Endothelial cell of umbilical vein (primary cell): ENCODE results near the gene DDX3X. TPM values are rescaled to one million over a fixed set of nuclear protein-coding genes. Genes with fewer than 3 reads are reported as not detected.
"Not testable (repeated sequence)": the region's sequence is repeated elsewhere in the genome, so short reads cannot be mapped to it uniquely, and the experiment has no call there.

Experiments used
- BruUV-seq: library from RNA; stranded (reverse); fragments of 400-500 nt; replicated peaks from 2 replicates; lab custom pipeline; 2021; lab: Mats Ljungman, UMichigan
- CTCF ChIA-PET: fragments of 300-600, 350-600 bp; sonication (Branson Sonifier 250); formaldehyde crosslinking; loops from one replicate; lab custom pipeline; 2021; ENCODE audit warnings: antibody characterized with exemption, inconsistent platforms; lab: Charles Lee
- POLR2A ChIA-PET: fragments of 300-600, 350-600 bp; sonication (Branson Sonifier 250); formaldehyde crosslinking; loops from one replicate; lab custom pipeline; 2021; ENCODE audit warnings: antibody characterized with exemption, inconsistent platforms; lab: Charles Lee
- DNase-seq: peaks from one replicate; pipeline ENCODE4 v3.0.0-alpha.2; 2011; ENCODE audit warnings: low read depth, low spot score
- FAIRE-seq: peaks from 2 replicates; lab custom pipeline; 2011; peaks lifted over from hg19 to GRCh38; lab: Jason Lieb, UNC
- H2AFZ ChIP-seq: 2 replicates; pipeline ENCODE4 v1.6.0; 2012; ENCODE audit warnings: low read depth, low read length, control low read depth, inconsistent platforms
- H3K27ac ChIP-seq: 2 replicates; pipeline ENCODE4 v1.5.1; 2011; ENCODE audit warnings: low read depth, mild to moderate bottlenecking, control low read depth, low read length, moderate library complexity; ENCODE audit not compliant: insufficient read depth
- H3K27me3 ChIP-seq, 2 experiments: 2 replicates each; pipeline versions ENCODE4 v1.6.0 to v1.6.1; 2011; ENCODE audit warnings: low read length in 2 of 2, mixed read lengths in 1 of 2; ENCODE audit not compliant: control insufficient read depth in 2 of 2, insufficient read depth in 2 of 2
- H3K36me3 ChIP-seq, 2 experiments: 2 replicates in 1 of 2; 3 replicates in 1 of 2; pipeline ENCODE4 v1.5.1; 2011; ENCODE audit warnings: low read length in 2 of 2, mild to moderate bottlenecking in 1 of 2, moderate library complexity in 1 of 2; ENCODE audit not compliant: control insufficient read depth in 2 of 2, insufficient read depth in 2 of 2; ENCODE audit errors: extremely low read depth in 1 of 2
- H3K4me1 ChIP-seq: 3 replicates; pipeline ENCODE4 v1.5.1; 2011; ENCODE audit warnings: mild to moderate bottlenecking, low read length; ENCODE audit not compliant: control insufficient read depth, insufficient read depth; ENCODE audit errors: extremely low read depth
- H3K4me2 ChIP-seq: 2 replicates; pipeline ENCODE4 v1.6.1; 2011; ENCODE audit warnings: low read length, control low read depth, mixed read lengths; ENCODE audit not compliant: insufficient read depth
- H3K4me3 ChIP-seq, 3 experiments: fragments of 200-600 bp in 1 of 3; sonication (generic), shearing (Covaris generic) in 1 of 3; replicated peaks in 1 of 3; 2 replicates each; pipeline ENCODE4 v1.5.1; 2011 to 2016; ENCODE audit warnings: control low read depth in 3 of 3, low read length in 3 of 3, mild to moderate bottlenecking in 2 of 3, inconsistent platforms in 1 of 3, low read depth in 1 of 3, moderate library complexity in 1 of 3; ENCODE audit not compliant: insufficient read depth in 1 of 3
- H3K79me2 ChIP-seq: 2 replicates; pipeline ENCODE4 v1.6.0; 2012; ENCODE audit warnings: low read length, inconsistent platforms; ENCODE audit not compliant: control insufficient read depth, insufficient read depth
- H3K9ac ChIP-seq: replicated peaks from 2 replicates; pipeline ENCODE3; 2011; ENCODE audit warnings: low read length, control low read depth; ENCODE audit not compliant: insufficient read depth; ENCODE audit errors: extremely low read depth
- H3K9me1 ChIP-seq: replicated peaks from 3 replicates; pipeline ENCODE4 v1.6.0; 2011; ENCODE audit warnings: mild to moderate bottlenecking, low read length; ENCODE audit not compliant: control insufficient read depth, insufficient read depth; ENCODE audit errors: extremely low read depth
- H3K9me3 ChIP-seq: replicated peaks from 2 replicates; pipeline ENCODE4 v1.5.1; 2012; ENCODE audit warnings: low read length, inconsistent platforms; ENCODE audit not compliant: control insufficient read depth, insufficient read depth
- H4K20me1 ChIP-seq: replicated peaks from 2 replicates; pipeline ENCODE3; 2011; ENCODE audit warnings: mild to moderate bottlenecking, low read length; ENCODE audit not compliant: control insufficient read depth, insufficient read depth; ENCODE audit errors: extremely low read depth
- EZH2 ChIP-seq: IDR thresholded peaks from 2 replicates; pipeline ENCODE4 v1.6.1; 2012; ENCODE audit warnings: borderline replicate concordance, low read depth, mild to moderate bottlenecking, moderate library complexity, low read length, inconsistent platforms; ENCODE audit not compliant: severe bottlenecking
- GATA2 ChIP-seq: IDR thresholded peaks from 2 replicates; pipeline ENCODE4 v1.7.0; 2011; ENCODE audit warnings: low read depth, mild to moderate bottlenecking, moderate library complexity, mixed read lengths, low read length; ENCODE audit not compliant: insufficient read length, insufficient read depth
- JUN ChIP-seq: IDR thresholded peaks from 2 replicates; pipeline ENCODE4 v1.6.1; 2011; ENCODE audit warnings: borderline replicate concordance, low read depth; ENCODE audit not compliant: insufficient read length, insufficient read depth
- MYC ChIP-seq: IDR thresholded peaks from one replicate; pipeline ENCODE4 v1.6.1; 2011; ENCODE audit warnings: mild to moderate bottlenecking, low read depth, low read length
- POLR2A ChIP-seq: IDR thresholded peaks from 2 replicates; pipeline ENCODE4 v1.6.1; 2012; ENCODE audit warnings: low read depth, mild to moderate bottlenecking, control low read depth, low read length
- POLR2AphosphoS5 ChIP-seq: IDR thresholded peaks from 2 replicates; pipeline ENCODE4 v1.6.1; 2012; ENCODE audit warnings: low read depth, mild to moderate bottlenecking, control low read depth, low read length, moderate library complexity; ENCODE audit not compliant: insufficient read depth
- dilution Hi-C: fragments of 300-500 bp; cut with MboI; formaldehyde crosslinking; loops from one replicate; pipeline ENCODE4 v1.15.0; 2019; ENCODE audit warnings: low sequenced_read_pairs; ENCODE audit not compliant: extremely low pct_ligation_motif_present
- intact Hi-C: fragments of 100-400 bp; cut with micrococcal nuclease; formaldehyde crosslinking; loops from one replicate; pipeline ENCODE4 v1.10.0; 2022
- polyA plus RNA-seq, 4 experiments: library from polyadenylated mRNA; depleted of rRNA in 3 of 4; stranded (reverse) in 3 of 4; unstranded in 1 of 4; fragments of >200 nt; gene quantifications; 2 replicates each; pipeline versions ENCODE4 v1.2.1 to v1.2.3, GENCODE V29; 2011 to 2012; ENCODE audit warnings: missing spikeins in 1 of 4
- total RNA-seq: library from RNA; stranded (reverse); gene quantifications from 2 replicates; pipeline ENCODE4 v1.2.3, GENCODE V29; 2021
- TF ChIP-seq, protein P1 (sequence below): IDR thresholded peaks from 2 replicates; pipeline ENCODE4 v1.6.1; 2011; ENCODE audit not compliant: insufficient read depth, insufficient read length
- TF ChIP-seq, protein P2 (sequence below), 2 donors: IDR thresholded peaks; 1 replicate in 1 of 2; 2 replicates in 1 of 2; pipeline ENCODE4 v1.5.1; 2011; ENCODE audit warnings: low read length in 2 of 2, mild to moderate bottlenecking in 2 of 2, moderate library complexity in 2 of 2, control low read depth in 1 of 2, inconsistent platforms in 1 of 2, low read depth in 1 of 2; ENCODE audit not compliant: insufficient read depth in 1 of 2; ENCODE audit errors: extremely low read depth in 1 of 2

The DDX3X gene
- total and polyA plus RNA-seq, 2 donors (not counting 3 experiments of a cell fraction or from before 2014, with no cell fraction given), result 48.5 to 300 TPM

DNA sequence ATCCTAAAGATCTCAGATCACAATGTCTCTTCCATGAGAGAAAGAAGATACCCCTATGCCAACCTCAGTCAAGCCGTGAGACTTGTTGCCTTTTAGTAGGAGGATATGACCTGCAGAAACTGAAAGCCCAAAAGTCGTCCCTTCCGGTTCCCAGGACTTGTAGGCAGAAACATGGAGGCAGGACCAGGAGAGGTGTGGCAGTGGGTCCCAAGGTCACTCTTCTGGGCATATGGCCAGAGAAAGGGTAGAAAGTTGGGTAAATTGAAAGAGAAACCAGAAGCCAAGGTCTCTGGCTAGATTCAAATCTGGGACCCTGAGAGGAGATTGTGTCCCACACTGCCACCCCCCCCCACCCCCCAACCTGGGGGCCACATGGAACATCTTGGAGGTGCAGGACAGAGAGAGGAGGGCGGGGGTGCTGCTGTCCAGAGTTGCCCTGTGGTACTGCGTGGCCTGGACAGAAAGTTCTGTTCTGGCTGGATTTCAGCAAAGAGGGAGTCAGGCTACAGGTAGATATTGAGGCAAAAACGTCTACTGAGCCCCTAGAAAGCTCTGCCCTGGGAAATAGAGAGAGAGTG lies 55.4 kb downstream of the DDX3X start:
- ChIA-PET POLR2A (no interaction called here), CTCF (interaction anchor here (0.9 kb wide), 1 partner anchor 8 kb away, joined by 3 read pairs; no protein-coding TSS in a partner anchor)
- dilution Hi-C loops (no loop called here), intact Hi-C loops (no loop called here)
- Histone ChIP-seq H3K27me3 (no peaks in the 10 kb centered on the region), H3K4me1 (no peaks in the 10 kb centered on the region), H3K36me3 (no peaks in the 10 kb centered on the region), H2AFZ (no peak overlapping the region), H3K4me3 (no peak overlapping the region), H3K9ac (no peak overlapping the region), H3K79me2 (no peaks in the 10 kb centered on the region), H3K4me2 (no peak overlapping the region), H4K20me1 (no peaks in the 10 kb centered on the region), H3K9me3 (no peaks in the 10 kb centered on the region), H3K9me1 (no peaks in the 10 kb centered on the region), H3K27ac (no peak overlapping the region)
- TF ChIP-seq, protein P1, sequence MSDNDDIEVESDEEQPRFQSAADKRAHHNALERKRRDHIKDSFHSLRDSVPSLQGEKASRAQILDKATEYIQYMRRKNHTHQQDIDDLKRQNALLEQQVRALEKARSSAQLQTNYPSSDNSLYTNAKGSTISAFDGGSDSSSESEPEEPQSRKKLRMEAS, result no peak
- TF ChIP-seq GATA2 (no peak), POLR2AphosphoS5 (no peak), EZH2 (no peak), POLR2A (no peak), MYC (no peak), JUN (no peak)
- TF ChIP-seq, protein P2, sequence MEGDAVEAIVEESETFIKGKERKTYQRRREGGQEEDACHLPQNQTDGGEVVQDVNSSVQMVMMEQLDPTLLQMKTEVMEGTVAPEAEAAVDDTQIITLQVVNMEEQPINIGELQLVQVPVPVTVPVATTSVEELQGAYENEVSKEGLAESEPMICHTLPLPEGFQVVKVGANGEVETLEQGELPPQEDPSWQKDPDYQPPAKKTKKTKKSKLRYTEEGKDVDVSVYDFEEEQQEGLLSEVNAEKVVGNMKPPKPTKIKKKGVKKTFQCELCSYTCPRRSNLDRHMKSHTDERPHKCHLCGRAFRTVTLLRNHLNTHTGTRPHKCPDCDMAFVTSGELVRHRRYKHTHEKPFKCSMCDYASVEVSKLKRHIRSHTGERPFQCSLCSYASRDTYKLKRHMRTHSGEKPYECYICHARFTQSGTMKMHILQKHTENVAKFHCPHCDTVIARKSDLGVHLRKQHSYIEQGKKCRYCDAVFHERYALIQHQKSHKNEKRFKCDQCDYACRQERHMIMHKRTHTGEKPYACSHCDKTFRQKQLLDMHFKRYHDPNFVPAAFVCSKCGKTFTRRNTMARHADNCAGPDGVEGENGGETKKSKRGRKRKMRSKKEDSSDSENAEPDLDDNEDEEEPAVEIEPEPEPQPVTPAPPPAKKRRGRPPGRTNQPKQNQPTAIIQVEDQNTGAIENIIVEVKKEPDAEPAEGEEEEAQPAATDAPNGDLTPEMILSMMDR (IDR thresholded peaks at IDR 0.05; ENCODE audit: extremely low read depth in 1 of 2, insufficient read depth in 1 of 2, low read depth in 1 of 2, low read length in 2 of 2), result no peak
- FAIRE-seq (no peak), DNase-seq (no peak)
- no TSS peak for BruUV-seq

DNA sequence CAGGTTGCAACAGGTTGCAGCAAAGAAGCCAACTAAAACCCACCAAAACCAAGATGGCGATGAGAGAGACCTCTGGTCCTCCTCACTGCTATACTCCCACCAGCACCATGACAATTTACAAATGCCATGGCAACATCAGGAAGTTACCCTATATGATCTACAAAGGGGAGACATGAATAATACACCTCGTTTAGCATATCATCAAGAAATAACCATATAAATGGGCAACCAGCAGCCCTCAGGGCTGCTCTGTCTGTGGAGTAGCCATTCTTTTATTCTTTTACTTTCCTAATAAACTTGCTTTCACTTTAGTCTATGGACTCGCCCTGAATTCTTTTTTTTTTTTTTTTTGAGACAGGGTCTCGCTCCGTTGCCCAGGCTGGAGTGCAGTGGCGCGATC lies 56.6 kb downstream of the DDX3X start:
- H3K27me3 ChIP-seq, H3K36me3 ChIP-seq, H3K4me2 ChIP-seq, H3K9me3 ChIP-seq, H4K20me1 ChIP-seq, intact Hi-C loops, H3K79me2 ChIP-seq, H3K27ac ChIP-seq, FAIRE-seq, H3K9me1 ChIP-seq, H3K4me1 ChIP-seq, H3K4me3 ChIP-seq, dilution Hi-C loops, H2AFZ ChIP-seq, BruUV-seq, H3K9ac ChIP-seq, DNase-seq, POLR2A ChIA-PET: not testable (repeated sequence)
- CTCF ChIA-PET, result interaction anchor here (0.9 kb wide), 1 partner anchor 9 kb away, joined by 3 read pairs; no protein-coding TSS in a partner anchor
